NT2/D1 (cell line): Measurements from ENCODE around the gene USH2A.

Experiments
- YY1 ChIP-seq: IDR thresholded peaks from 2 replicates; pipeline ENCODE4 v1.6.1; 2011; ENCODE audit not compliant: insufficient read length, insufficient read depth
- ZNF274 ChIP-seq: IDR thresholded peaks from 2 replicates; pipeline ENCODE4 v1.6.1; 2011; ENCODE audit warnings: mild to moderate bottlenecking, low read depth, low read length

DNA sequence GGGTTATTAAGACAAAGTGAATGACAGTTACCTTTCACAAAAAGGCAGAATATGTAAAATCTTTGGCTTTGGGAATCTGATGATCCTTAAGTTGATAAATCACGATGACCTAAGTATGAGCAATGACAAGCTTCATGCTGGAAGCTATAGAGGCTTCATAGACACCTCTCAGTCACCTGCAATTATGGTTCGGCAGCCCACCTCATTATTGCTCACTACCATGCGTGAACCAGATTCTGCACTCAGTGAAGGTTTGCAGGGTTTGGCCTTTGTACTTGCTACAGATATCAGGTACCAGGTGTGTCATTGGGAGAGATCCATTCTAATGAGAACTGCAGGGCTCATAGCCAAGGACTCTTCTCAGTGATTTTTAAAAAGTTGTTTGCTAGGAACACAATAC, 692.6 kb downstream of the USH2A start:
- TF ChIP-seq YY1 (no peak), ZNF274 (no peak)
